ENCODE results near the gene BCL3. TPM values are rescaled to one million over a fixed set of nuclear protein-coding genes. Genes with fewer than 3 reads are reported as not detected.
"Not testable (repeated sequence)": the region's sequence is repeated elsewhere in the genome, so short reads cannot be mapped to it uniquely, and the experiment has no call there.

The BCL3 gene, protein sequence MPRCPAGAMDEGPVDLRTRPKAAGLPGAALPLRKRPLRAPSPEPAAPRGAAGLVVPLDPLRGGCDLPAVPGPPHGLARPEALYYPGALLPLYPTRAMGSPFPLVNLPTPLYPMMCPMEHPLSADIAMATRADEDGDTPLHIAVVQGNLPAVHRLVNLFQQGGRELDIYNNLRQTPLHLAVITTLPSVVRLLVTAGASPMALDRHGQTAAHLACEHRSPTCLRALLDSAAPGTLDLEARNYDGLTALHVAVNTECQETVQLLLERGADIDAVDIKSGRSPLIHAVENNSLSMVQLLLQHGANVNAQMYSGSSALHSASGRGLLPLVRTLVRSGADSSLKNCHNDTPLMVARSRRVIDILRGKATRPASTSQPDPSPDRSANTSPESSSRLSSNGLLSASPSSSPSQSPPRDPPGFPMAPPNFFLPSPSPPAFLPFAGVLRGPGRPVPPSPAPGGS
- total RNA-seq: 67.6 TPM

DNA sequence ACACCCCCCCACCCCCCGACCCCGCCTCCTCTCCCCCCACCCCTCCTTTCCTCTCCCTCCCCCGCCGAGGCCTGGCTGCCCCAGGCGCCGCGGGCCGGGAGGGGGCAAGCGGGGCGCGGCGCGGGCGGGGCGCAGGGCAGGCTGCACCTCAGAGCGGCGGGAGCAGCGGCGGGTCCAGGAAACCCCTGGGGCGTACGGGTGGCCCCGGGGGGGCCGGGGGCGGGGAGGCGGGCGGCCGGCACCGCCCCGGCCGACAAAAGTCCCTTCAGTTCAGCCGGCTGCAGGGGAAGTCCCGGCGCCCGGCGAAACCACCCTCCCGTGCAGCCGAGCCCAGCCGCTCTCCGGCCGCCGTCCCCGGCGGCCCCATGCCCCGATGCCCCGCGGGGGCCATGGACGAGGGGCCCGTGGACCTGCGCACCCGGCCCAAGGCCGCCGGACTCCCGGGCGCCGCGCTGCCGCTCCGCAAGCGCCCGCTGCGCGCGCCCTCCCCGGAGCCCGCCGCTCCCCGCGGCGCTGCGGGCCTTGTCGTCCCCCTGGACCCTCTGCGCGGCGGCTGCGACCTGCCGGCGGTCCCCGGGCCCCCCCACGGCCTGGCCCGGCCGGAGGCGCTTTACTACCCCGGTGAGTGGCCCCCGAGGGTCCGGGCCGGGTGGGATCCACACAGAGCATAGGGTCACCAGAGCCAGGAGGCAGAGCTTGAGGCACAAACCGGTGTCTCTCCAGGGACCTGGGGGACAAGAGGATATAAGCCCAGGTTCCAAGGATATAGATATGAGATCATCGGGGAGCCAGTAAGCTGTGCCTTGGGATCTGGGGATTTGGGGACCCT is at the start of gene BCL3:
Gene BCL3, plus strand, starts transcription at position 283 of the 829 bp plus-strand sequence. Its CDS starts 83 bp downstream, at position 366.
- peak; percentile 67 for ATAC-seq

DNA sequence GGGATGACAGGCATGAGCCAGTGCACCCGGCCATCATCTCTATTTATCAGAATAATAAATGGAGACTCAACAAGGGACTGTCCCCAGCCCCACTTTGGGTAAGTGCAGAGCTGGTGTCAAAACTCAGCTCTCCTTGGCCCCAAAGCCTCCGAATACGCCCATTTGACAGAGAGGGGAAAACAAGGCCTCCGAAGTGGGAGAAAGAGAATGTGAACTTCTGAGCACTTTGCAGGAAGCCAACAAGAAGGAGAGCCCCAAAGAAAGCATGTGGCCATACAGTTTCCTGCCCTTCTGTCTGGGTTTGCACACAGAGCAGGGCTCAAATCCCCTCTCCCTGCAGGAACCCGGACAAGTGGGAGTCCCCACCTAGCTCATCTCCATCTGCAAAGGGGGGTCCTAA is 48.0 kb upstream of the BCL3 start:
- no peak for ATAC-seq

DNA sequence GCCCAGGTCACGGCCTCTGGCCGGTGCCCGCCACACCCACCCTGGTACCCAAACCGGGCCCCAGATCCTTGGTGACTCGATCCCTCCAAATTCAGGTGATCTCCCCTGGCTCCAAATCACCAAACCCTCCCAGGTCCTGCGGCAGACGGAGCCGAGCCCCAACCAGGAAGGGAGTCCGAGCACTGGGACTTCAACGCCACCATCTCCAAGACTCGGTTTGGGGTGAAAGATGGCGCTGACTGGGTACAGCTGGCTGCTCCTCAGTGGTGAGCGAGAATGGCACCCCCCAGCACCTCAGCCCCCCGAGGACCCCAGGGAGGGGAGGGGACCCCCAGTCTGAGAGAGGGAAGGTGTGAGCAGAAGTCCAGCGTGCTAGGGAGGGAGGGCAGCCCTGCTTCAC is 47.3 kb upstream of the BCL3 start:
- ATAC-seq: no peak

DNA sequence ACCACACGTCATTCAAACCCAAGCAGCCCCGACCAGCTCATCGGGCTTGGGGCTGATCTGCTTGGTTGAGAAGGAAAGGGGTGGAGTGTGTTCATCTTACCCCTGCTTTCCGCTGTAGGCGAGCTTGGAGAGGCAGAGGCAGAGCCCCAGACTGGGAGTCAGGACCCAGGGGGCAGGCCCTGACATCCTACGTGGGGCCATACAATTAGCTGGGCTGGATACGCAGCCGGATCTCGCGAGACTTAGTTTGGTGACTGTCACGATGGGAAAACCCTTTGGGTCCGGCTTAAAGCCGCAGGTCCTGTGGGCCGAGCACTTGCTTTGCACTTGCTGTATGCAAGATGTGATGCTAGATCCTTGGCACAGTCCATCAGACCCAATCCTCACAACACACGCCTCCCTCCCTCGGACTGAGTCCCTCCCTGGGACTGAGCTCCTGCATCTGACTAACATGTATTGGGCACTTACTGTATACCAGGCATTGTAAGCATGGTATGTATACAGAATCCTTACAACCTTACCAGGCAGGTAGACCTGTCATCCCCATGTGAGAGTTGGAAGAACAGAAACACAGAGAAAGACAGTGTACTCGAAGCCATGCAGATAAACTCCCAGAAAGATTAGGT is 45.8 kb upstream of the BCL3 start:
- no peak for ATAC-seq

DNA sequence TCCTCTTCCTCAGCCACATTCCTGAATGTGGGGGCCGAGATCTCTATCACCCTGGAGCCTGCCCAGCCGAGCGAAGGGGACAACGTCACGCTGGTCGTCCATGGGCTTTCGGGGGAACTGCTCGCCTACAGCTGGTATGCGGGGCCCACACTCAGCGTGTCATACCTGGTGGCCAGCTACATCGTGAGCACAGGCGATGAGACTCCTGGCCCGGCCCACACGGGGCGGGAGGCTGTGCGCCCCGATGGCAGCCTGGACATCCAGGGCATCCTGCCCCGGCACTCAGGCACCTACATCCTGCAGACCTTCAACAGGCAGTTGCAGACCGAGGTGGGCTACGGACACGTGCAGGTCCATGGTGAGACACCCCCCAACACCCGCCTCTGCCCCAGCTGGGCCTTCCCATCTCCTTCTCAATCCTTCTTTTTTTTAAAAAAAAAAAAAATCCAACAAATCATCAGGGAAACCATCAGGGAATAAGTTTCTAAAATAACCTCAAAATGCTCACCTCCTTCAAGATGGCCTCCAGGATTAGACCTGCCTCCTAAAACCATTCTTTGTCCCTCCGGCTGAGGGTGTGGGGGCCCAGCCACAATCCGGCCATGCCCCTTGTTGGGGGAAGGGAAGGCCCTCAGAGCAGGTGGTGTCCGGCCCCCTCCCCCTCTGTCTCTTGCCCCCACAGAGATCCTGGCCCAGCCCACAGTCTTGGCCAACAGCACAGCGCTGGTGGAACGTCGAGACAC is 45.0 kb upstream of the BCL3 start:
- peak; percentile 7 for ATAC-seq

DNA sequence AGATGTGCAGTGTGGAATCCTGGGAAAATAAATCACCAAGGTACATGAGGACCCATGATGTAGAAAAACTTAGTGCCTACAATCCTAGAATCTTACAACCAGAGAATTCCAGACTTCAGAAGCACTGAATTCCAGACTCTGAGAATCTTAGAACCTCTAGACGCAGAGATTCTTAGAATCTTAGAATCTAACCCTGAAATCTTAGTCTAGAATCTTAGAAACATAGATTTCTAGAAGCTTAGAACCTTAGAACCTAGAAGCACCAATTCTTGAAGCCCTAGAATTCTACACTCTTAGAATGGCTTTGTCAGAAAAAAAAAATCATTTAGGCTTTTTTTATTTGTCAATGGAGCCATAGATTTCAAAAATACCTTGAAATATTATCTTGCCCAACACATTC is 43.5 kb upstream of the BCL3 start:
- no peak for ATAC-seq

DNA sequence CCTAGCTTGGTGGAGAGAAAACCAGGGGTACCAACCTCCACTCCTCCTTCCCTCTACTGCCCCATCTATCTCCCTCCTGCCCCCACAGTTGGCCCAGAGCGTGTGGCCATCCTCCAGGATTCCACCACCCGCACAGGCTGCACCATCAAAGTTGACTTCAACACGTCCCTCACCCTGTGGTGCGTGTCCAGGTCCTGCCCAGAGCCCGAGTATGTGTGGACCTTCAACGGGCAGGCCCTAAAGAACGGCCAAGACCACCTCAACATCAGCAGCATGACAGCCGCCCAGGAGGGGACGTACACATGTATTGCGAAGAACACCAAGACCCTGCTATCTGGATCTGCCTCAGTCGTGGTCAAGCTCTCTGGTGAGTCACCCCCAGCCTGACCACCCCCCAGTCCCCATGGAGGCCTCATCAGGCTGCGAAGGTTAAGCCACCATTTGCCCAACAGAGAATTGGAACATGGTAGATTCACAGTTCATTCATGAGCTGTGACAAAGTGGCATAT is 43.0 kb upstream of the BCL3 start:
- ATAC-seq: no peak

DNA sequence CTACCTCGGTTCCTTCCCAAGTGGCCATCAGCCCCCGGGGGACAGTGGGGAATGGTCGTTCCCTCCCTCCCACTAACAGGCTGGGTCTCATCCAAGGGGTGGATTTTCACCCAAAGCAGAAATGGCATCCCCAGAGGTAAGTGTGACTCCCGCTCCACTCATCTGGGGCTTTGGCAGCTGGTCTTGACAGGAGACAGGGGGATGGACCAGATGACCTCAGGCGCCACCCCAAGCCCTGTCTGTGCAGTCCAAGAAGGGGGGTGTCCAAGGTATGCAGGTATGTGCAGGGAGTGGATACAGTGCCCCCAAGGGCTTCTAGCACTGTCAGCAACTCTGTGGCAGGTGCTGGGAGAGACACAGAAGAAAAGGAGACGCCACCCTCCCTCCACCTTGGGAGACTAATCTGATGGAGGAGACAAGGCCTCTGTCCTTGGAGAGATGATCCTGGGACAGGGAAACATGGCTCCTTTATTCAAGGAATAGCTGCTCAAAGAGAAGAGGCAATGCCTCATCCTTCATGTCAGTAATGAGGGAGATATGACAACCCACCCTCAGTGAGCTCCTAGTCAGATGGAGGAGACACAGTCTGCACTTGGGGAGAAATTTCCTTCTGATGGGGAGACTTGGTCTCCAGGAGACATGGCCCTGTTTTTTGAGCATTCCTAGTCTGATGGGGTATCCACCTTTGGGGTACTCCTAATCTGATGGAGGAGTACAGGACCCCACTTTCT is 41.8 kb upstream of the BCL3 start:
- ATAC-seq: no peak

DNA sequence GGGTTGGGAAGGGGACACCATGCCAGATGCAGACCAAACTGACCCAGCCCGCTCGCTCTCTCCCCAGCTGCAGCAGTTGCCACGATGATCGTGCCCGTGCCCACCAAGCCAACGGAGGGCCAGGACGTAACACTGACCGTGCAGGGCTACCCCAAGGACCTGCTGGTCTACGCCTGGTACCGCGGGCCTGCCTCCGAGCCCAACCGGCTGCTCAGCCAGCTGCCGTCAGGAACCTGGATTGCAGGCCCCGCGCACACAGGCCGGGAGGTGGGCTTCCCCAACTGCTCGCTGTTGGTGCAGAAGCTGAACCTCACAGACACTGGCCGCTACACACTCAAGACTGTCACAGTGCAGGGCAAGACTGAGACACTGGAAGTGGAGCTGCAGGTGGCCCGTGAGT is 40.7 kb upstream of the BCL3 start:
- no peak for ATAC-seq

DNA sequence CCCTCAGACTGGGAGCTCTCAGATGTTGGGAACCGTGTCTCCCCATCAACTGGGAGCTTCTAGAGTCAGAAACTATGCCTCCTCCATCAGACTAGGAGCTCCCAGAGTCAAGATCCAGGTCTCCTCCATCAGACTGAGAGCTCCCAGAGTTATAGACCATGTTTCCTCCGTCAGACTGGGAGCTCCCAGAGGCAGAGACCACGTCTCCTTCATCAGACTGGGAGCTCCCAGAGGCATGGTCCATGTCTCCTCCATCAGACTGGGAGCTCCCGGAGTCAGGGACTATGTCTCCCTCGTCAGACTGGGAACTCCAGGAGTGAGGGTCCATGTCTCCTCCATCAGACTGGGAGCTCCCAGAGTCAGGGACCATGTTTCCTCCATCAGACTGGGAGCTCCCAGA is 39.6 kb upstream of the BCL3 start:
- no peak for ATAC-seq

DNA sequence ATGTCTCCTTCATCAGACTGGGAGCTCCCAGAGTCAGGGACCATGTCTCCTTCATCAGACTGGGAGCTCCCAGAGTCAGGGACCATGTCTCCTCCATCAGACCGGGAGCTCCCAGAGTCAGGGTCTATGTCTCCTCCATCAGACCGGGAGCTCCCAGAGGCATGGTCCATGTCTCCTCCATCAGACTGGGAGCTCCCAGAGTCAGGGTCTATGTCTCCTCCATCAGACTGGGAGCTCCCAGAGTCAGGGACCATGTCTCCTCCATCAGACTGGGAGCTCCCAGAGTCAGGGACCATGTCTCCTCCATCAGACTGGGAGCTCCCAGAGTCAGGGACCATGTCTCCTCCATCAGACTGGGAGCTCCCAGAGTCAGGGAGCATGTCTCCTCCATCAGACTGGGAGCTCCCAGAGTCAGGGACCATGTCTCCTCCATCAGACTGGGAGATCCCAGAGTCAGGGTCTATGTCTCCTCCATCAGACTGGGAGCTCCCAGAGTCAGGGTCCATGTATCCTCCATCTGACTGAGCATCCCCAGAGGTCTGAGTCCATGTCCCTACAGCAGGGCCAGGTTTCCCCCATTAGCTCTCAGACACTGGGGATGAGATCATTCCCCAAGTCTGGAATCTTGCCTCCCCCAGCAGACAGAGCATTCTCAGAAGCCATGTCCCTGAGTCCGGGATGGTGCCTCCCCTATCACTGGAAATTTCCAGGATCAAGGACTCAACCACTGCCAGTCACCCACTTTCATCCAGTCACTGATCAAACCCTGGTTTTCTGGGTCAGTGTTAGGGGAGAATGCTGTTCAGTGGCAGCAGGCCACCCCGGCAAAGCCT is 38.9 kb upstream of the BCL3 start:
- ATAC-seq: not testable (repeated sequence)

DNA sequence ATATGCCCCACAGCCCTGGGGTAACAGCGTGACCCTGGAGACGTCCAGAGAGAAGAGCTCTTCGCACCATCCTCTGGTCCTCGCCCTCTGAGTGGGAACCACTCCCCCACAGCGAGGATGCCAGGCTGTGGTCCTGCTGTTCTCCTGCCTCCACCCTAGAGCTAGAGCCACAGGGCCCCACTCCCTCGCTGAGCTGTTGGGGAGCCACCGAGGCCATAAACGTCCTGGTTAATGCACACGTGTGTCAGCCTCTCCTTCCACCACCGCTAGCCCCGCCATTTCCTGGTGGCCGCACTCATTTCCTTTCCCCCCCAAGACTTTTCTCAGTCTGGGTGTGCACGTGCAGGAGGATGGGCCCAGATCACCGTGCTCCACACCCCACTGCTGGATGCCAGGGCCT is 38.0 kb upstream of the BCL3 start:
- ATAC-seq: no peak

DNA sequence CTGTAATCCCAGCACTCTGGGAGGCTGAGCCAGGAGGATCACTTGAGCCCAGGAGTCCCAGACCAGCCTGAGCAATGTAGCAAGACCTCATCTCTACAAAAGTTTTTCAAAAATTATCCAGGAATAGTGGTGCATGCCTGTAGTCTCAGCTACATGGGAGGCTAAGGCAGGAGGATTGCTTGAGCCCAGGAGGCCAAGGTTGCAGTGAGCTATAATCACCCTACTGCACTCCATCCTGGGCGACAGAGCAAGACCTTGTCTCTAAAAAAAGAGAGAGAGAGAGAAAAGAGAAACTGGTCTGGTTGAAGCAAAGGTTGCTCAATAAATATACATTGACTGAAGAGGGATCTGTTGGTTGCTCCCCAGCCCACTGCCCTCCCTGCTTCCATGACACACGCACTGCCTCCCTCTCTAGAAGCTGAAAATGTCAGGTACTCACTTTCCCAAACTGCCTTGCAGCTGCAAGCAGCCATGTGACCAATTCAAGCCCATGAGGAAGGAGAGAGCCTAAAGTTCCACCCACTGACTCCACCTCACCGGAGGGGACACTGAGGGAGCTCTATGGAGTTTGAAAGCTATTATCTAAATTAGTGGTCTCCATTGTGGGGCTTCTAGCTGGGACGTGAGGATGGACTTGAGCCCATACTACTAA is 35.5 kb upstream of the BCL3 start:
- ATAC-seq: peak; percentile 38

DNA sequence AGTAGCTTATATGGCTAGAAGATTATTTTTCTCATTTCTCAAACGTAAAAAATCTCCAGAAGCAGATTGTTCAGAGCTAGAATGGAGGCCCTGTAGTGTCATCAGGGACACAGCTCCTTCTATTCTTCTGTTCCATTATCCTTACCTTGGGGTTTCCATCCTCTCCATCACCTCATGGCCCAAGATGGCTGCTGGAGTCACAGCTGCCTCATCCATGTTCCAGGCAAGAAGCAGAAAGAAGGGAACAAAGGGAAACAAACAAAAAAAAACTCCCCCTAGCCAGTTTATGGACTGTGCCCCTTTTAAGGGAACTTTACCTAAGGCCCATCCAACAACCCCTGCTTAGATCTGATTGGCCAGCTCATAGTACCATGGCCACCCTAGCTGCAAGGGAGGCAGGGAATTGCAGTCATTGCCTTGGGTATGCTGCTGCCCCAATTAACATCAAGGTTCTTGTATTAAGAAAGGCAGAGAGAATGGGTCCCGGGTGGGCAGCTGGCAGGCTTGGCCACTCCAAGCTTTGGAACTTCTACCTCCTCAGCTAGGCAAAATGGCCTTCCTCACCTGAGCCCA is 33.8 kb upstream of the BCL3 start:
- ATAC-seq: no peak

DNA sequence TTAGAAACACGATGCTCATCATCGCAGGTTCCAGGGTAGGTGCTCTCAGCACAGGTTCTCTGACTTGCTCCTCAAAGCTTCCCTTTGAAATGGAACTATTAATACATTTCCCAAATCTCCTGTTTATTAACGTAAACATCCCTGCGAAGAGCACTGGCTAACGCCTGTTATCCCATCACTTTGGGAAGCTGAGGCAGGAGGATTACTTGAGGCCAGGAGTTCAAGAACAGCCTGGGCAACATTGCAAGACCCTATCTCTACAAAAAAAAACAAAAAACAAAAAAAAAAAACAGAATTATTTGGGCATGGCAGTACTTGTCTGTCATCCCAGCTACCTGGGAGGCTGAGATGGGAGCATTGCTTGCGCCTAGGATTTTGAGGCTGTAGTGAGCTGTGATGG is 30.9 kb upstream of the BCL3 start:
- ATAC-seq: no peak

DNA sequence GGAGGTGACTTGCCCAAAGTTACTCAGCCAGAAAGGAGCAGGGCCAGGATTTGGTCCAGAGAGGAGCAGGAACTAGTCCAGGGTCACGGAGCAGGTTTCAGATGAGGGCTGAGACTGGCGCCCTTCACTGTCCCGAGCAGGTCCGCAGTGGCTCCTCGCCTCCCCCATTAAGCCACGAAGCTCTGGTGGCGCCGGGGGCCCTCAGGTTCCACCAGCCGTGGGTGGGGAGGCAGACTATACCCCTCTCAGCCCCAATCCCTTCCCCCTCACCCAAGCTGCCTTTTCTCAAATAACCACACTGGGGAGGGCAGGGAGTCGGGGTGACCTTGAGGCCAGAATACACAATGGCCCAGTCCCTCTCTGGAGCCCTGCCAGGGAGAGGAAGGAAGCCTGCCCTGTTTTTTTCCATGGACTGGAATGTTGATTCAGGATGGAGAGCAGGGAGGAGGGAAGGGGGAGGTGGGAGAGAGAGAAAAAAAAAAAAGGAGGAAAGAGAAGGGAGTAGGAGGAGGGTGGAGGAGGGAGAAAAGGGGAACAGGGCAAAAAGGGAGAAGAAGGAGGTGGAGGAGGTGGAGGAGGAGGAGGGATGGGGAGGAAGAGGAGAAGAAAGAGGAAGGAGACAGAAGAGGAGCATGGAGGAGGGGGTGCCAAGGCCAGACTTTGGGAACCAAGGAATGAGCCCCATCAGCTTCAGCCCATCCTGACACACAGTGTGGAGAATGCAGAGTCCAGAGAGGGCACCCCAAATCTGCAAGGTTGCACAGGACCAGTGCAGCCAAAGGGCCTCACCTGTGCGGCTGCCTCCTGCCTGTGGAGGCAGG is 29.9 kb upstream of the BCL3 start:
- peak; percentile 52 for ATAC-seq

DNA sequence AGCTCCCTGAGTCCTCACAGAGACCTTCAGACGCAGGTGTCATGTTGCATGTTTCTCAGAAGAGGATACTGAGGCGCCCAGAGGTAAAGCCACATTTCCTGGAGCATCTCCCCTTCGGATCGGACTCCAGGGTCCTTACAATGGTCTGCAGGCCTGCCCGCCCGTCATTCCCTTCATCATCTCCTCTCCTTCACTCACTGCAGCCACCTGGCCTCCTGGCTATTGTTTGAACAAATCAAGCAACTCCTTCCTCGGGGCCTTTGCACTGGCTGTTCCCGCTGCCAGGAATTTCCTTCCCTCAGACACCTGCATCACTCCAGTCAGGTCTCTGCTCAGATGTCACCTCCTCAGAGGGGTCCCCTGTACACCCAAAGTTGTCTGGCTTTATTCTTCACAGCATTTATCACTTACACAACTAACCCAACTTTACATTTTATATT is 29.2 kb upstream of the BCL3 start:
- no peak for ATAC-seq

DNA sequence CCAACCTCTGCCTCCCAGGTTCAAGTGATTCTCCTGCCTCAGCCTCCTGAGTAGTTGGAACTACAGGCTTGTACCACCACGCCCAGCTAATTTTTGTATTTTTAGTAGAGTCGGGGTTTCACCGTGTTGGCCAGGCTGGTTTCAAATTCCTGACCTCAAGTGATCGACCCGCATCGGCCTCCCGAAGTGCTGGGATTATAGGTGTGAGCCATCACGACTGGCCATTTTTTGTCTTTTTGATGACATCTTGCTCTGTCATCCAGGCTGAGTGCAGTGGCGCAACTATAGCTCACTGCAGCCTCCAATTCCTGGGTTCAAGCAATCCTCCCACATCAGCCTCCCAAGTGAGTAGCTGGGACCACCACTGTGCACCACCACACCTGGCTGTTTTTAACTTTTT is 28.1 kb upstream of the BCL3 start:
- ATAC-seq: not testable (repeated sequence)

DNA sequence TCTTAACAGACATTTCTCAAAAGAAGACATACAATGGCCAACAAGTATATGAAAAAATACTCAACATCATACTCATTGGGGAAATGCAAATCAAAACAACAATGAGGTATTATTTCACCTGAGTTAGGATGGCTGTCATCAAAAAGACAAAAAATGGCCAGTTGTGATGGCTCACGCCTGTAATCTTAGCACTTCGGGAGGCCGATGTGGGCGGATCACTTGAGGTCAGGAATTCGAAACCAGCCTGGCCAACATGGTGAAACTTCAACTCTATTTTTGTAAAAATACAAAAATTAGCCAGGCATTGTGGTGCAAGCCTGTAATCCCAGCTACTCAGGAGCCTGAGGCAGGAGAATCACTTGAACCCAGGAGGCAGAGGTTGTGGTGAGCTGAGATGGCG is 27.6 kb upstream of the BCL3 start:
- ATAC-seq: no peak

Measured in esophagus mucosa (tissue), 1 donor.